EH (cell line): Measurements from ENCODE around the gene TIGD1.

Experiments used
- DNase-seq: peaks from one replicate; pipeline ENCODE4 v3.0.0-alpha.2; 2015; ENCODE audit warnings: low read depth

Gene TIGD1

DNA sequence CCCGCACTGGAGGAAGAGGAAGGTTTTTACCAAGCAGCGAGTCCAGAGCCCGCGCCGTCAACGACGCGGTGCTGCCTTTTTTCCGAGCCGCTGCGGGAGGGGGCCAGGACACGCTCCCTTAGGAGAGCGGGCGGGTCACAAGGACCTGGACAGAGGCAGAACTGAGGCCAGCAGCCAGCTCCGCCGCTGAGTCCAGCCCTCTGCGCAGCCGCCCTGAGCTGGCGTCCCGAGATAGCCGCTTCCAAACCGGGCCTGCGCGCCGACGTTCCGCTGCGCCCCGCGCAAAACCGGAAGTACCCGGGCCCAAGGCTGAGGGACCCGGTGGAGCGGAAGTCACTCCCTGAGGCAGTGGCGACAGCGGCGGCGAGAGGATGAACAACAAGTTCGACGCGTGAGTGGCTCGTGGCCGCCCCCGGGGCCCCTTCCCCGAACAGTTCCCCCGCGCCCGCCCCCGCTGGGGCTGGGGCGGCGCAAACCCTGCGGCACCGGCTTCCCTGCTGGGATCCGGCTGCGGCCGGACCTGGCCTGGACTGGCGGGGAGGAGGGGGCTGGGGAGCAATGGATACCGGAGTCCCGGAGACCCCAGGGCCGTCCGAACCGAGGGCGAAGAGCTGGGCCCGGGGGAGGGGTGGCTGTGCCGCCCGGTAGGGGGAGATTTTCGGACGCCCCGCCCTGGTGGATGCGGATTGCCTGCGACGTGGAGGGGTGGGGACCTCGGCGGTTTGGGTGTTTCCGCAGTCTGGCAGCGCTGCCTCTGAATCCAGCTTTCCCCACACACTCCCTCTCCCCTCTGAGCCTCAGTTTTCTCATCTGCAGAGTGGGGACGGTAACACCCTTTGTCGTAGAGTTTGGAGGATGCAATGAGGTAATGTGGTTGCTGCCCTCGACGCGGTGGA, at the start of gene TIGD1, which contains the start of gene EIF4E2:
TSS of gene TIGD1 (minus strand) at position 204 of the 896 bp plus-strand sequence. CDS start 675 bp downstream, outside the sequence.
TSS of gene EIF4E2 (plus strand) at position 336 of the 896 bp plus-strand sequence. CDS start at position 372, 36 bp downstream.
- DNase-seq = peak; percentile 94

GRCh38 chr2:232598293-232598692, 47.9 kb upstream of the TIGD1 start:
- DNase-seq = no peak

GRCh38 chr2:232597362-232598079, 47.2 kb upstream of the TIGD1 start:
- DNase-seq = no peak

DNA sequence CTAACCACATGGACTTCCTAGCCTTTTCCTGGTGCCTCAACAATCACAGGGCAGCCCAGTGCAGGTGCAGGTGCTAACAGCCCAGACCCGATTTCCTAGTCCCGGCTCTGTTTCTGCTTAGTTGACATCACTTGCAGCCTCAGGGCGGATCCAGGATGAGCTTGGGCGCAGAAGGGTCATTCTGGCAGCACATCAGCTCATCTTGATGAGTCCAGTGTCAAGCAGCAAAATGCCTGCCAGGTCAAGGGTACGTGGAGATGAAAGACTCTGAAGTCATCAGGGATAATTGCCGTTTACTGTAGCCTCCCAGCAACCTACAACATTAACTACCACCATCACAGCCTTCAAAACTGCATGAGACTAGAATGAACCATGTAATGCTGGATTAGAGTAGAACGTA, 43.6 kb upstream of the TIGD1 start:
- DNase-seq = no peak

DNA sequence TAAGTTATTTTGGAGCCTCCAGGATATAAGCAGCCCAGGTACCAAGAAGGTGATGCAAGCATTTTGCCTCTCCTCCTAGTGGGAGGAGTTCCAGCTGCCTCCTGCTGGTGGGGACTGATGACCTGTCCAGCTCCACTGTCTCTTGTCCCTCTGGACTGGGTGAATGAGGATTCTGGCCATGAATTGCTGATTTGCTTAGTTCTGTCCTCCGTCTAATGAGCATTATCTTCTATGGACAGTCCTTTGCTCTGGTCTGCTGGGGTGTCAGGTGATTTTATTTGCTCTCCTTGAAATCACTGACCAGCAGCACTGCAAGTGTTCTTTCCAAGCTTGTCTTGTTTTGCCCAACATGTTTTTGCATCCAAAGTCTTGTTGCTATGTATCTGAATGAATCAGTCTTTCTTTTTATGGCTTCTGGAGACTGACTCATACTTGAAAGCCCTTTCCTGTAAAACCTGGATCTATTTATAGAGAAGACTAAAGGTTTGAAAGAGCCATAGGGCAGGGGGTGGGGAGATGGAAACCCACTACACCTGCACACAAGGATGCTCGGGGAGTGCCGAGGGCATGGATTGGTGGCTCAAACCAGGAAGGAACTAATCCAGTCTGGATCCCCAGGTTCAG, 42.5 kb upstream of the TIGD1 start:
- DNase-seq = peak; percentile 78

DNA sequence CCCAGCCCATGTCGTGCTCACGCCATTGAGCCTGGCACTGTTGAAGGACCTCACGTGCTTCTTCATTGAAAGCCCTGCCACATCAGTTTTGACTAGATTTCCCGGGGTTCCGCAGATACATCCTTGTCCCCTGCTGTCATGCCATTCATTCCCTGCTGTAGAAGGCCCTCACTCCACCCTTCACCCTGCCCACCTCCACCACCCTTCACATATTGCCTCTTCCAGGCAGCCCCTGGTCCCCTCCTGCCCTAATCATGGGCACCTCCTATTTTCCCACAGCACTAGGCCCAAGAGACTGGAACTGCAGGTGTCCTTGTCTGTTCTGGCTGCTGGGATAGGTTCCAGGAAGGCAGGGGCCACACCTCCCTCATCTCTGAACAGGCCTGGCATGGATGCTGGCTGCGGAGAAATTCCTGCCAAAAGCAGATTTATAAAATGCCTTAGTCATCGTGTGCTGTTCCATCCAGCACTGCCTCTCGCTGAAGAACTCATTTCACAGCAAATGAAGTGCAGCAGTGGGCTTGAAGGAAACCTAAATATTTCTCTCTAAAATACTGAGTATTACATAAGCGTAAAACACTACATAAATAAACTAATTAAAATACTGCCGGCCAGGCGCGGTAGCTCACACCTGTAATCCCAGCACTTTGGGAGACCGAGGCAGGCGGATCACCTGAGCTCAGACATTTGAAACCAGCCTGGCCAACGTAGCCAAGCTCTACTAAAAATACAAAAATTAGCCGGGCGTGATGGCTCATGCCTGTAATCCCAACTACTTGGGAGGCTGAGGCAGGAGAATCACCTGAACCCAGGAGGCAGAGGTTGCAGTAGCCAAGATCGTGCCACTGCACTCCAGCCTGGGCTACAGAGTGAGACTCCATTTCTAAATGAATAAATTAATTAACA, 38.6 kb upstream of the TIGD1 start:
- peak; percentile 77 for DNase-seq

DNA sequence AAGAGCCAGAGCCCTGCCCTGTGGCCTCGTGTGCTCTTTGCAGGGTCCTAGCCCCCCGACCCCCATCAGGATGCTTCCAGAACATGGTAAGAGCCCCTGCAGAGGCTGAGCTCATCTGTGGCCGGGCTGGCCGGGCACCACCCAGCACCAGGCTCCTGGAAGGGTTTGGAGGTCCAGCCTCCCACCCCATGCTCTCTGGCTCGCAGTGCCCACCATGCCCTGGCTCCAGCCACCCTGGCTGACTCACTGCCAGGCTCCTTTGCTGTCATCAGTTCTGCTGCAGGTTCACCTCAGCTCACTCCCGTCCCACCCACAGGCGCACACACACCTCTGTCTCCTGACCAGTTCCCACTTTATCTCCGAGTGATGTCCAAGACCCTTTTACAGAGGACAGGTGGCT, 37.7 kb upstream of the TIGD1 start:
- no peak for DNase-seq

GRCh38 chr2:232587512-232587911, 37.2 kb upstream of the TIGD1 start:
- DNase-seq = no peak

GRCh38 chr2:232586943-232587505, 36.7 kb upstream of the TIGD1 start:
- no peak for DNase-seq

- DNase-seq = no peak
Observed at GRCh38 chr2:232584238-232584637, 33.9 kb upstream of the TIGD1 start.

DNA sequence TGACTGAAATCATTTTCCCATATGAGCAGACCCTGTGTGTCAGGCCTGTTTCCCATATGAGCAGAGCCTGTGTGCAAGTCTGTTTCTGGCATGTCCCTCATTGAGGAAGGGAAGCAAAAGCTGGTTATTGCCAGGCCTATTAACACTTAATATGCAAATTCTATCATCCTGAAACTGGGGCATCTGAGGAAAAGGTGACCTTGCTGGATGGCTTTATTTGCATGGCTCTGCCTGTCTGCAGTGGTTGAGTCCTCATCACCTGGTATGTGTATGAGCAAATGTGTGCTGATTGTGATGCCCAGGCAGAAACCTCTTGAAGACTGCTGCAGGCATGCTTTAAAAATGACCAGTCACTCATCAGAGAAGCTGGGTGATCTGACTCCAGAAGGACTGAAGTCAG, 31.4 kb upstream of the TIGD1 start:
- DNase-seq = no peak

DNA sequence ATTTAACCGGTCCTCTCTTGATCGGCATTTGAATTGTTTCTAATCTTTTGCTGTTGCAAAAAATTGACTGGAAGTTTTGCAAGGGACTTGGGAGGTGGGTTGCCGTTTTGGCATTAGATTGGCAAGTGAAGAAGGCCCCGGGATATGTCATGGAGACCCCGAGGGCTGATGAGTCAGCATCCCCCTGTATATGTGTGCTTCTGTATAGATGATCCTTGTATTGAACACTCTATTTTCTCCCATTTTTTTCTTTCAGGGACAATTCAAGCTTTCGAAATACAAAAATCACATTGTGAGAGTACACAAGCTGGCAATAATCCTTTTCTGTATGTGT, 30.3 kb upstream of the TIGD1 start:
- DNase-seq = no peak

DNA sequence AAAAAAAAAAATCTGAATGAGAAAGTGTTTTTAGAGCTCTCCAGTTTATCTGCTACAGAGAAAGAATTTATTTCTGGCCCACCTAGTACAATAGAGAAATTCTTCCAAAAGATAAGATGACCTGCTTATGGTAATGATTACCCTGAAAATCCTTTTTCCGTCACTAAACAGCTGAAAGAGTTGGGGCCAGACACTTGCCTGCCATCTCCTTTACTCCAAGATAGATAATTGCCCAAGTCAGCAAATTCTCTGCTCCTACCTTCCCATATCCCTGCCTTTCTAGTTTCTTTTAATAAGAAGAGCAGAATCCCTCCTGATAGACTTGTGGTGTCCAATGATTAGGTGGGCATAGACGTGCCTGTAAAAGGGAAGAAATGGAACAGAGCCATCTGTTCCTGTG, 28.3 kb upstream of the TIGD1 start:
- no peak for DNase-seq

GRCh38 chr2:232577841-232578240, 27.5 kb upstream of the TIGD1 start:
- no peak for DNase-seq

DNA sequence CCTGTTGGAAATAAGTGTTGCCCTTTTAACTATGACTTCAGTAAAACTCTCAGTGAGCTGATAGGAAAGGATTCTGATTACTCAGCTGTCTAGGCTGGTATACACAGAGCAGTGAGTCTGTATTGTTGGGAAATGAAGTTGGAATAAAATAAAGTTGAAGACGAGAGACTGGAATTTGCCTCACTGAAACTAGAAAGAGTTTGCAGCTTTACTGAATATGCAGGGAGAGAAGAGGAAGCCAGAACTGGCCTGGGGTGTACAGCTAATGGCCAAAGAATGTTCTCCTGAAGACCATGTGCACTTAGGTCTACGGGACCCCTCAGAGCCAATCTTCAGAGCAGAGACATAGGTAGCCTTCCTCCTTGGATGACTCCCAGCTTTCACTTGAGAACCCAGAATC, 26.6 kb upstream of the TIGD1 start:
- DNase-seq = peak; percentile 67

DNA sequence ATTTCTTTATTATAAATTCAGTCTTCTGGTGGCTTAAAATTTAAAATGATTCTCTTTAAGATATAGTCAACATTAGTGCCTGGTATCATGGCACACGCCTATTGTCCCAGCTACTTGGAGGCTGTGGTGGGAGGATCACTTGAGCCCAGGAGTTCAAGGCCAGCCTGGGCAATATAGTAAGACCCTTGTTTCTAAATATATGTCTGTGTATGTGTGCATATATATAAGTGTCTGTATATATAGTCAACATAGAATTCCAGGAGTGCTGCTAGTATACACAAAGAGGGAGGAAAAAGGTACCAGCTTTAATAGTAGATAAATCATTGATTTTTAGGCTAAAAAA, 25.0 kb upstream of the TIGD1 start:
- no peak for DNase-seq

DNA sequence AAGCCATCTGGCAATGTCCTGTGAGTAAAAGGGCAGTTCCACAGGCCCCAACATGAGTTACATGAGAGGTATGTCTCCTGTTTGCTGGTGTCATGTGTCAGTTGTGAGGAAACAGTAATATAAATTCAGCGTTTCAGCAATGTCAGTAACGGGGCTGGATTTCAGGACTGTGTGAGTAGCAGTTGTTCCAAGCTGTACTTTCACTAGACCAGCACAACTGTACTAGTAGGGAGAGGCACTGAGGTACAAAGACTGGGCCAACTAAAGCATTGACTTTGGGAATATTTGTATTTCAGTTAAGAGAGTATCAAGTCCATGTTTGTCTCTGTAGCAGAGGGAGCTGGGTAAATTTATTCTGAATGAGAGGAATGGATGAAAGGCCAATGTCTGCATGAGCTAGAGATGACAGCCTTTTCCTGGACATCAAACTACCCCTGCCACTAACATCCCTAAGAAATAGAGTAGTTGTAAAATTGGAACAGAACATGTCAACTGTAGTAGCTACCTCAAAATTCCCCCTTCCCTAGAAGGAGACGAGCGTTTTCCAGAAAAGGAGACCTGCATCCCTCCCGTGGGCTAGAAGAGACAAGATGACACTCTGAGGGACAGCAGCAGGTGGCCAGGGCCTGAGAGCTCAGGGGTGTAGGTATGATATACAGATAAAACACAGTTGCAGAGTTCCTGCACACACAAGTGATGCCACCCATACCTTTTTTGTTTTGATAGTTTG, 24.5 kb upstream of the TIGD1 start:
- DNase-seq = peak; percentile 70

DNA sequence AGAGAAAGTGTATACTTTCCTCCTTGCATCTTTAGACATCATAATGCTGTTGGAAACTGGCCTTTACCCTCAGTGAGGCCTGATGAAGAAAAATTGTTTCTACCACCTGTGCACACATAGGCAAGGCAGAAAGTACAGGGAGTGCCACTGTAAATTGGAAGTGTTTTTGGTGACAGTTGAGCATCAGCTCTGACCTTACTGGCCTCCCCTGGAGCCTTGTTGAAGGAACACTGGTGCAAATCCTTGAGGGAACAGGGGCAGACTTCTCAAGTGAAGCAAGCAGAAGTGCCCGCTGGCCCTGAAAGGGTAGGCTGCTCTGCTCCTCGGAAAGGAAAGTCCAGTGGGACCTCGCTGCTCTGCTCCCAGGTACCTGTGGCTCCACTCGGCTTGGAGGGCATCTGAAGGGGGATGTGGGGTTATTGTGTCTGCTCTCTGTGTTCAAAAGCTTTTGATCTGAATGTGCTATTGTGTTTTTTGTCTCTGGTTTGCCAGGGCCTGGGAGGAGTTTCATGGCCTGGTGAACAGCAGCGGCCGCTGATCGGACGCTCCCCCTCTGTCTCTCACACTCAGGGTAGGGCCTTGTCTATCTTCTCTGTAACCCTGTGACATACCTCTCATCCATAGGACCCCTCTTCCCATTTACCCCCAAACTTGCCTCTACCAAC, 23.5 kb upstream of the TIGD1 start:
- DNase-seq = no peak

GRCh38 chr2:232573042-232573441, 22.7 kb upstream of the TIGD1 start:
- DNase-seq = no peak

DNA sequence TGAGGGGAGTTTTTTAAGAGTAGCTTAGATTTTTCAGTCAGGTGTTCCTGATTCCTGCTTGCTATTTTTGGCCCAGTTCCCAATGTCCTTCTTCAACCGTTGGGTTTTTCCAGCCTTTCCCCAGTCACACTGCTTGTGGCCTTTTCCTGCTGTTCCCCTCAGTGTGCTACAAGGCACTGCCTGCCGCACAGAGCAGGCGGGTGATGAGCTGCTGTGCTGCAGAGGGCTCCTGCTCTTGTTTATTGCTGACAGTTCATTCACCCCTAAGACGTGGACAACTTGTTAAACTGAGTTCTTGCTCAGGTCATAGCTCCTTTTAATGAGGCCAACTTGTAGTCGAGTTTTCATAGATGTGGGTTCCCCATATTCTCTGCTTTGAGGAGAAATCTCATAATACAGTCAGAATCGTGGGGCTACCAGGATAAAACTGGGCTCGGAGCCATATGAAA, 20.7 kb upstream of the TIGD1 start:
- DNase-seq = no peak
